ENCODE measurements around the gene GBP7. TPM values are rescaled to one million over a fixed set of nuclear protein-coding genes. Genes with fewer than 3 reads are reported as not detected.
"Not testable (repeated sequence)": the region's sequence is repeated elsewhere in the genome, so short reads cannot be mapped to it uniquely, and the experiment has no call there.

GBP7 gene
- not detected in 2 replicates for total RNA-seq
- long read RNA-seq = 0 reads

GRCh38 chr1:89175601-89176256 lies at the start of gene GBP7:
Gene GBP7, minus strand, starts transcription at chr1:89176003. Its CDS starts 4,068 bp downstream, at chr1:89171935.
- DNase-seq (ENCODE audit: low spot score, unreplicated experiment) = no peak
- Mint-ChIP-seq H3K36me3 (ENCODE audit: insufficient read depth) (no peaks in the 10 kb centered on the region), H3K27ac (no peak within 1 kb of the TSS), H3K27me3 (no peaks in the 10 kb centered on the region), H3K4me3 (ENCODE audit: low read depth) (no peak within 1 kb of the TSS), H3K9me3 (ENCODE audit: low read depth) (no peaks in the 10 kb centered on the region), H3K4me1 (ENCODE audit: low read depth) (peaks cover 4% of the 10 kb centered on the region)
- TF ChIP-seq CTCF (IDR thresholded peaks at IDR 0.05; ENCODE audit: unreplicated experiment) = no peak

DNA sequence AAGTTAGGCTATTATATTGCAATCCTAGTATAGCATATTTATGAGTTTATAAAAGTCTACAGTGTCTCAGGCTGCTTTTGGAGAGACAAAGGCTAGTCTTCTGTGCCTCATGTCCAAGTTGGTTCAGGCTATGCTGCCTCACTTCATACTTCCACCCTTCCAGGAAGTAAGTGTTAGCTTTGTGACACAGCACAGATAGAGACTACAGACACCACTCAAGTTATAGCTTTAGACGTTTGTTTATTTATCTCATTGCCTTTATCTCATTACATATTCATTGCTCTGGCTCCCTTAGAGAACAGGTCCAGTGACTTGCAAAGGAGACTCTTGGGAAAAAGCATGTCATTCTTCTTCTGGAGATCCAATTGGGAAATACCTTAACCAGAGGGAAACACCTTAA lies 45.5 kb upstream of the GBP7 start:
- no peak overlapping the region for H3K27ac Mint-ChIP-seq
- no peak for DNase-seq (ENCODE audit: low spot score, unreplicated experiment)
- no peaks in the 10 kb centered on the region for H3K27me3 Mint-ChIP-seq
- TF ChIP-seq CTCF (IDR thresholded peaks at IDR 0.05; ENCODE audit: unreplicated experiment) = no peak
- H3K9me3 Mint-ChIP-seq (ENCODE audit: low read depth) = peaks cover 9% of the 10 kb centered on the region
- H3K4me3 Mint-ChIP-seq (ENCODE audit: low read depth) = no peak overlapping the region
- no peaks in the 10 kb centered on the region for H3K36me3 Mint-ChIP-seq (ENCODE audit: insufficient read depth)
- H3K4me1 Mint-ChIP-seq (ENCODE audit: low read depth) = peaks cover 13% of the 10 kb centered on the region

GRCh38 chr1:89219851-89220250 lies 44.0 kb upstream of the GBP7 start:
- DNase-seq (ENCODE audit: low spot score, unreplicated experiment); H3K36me3 Mint-ChIP-seq (ENCODE audit: insufficient read depth); H3K27me3 Mint-ChIP-seq; H3K4me3 Mint-ChIP-seq (ENCODE audit: low read depth); H3K27ac Mint-ChIP-seq; H3K9me3 Mint-ChIP-seq (ENCODE audit: low read depth): not testable (repeated sequence)
- peaks cover 13% of the 10 kb centered on the region for H3K4me1 Mint-ChIP-seq (ENCODE audit: low read depth)

DNA sequence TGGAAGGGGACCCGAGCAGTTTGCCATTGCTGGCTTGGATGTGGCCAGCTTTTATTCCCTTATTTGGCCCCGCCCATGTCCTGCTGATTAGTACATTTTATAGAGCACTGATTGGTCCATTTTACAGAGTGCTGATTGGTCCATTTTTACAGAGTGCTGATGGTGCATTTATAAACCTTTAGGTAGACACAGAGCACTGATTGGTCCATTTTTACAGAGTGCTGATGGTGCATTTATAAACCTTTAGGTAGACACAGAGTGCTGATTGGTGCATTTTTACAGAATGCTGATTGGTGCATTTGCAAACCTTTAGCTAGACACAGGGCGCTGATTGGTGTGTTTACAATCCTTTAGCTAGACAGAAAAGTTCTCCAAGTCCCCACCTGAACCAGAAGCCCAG lies 43.1 kb upstream of the GBP7 start:
- H3K36me3 Mint-ChIP-seq (ENCODE audit: insufficient read depth); DNase-seq (ENCODE audit: low spot score, unreplicated experiment); H3K27me3 Mint-ChIP-seq; H3K4me3 Mint-ChIP-seq (ENCODE audit: low read depth); H3K27ac Mint-ChIP-seq; H3K9me3 Mint-ChIP-seq (ENCODE audit: low read depth): not testable (repeated sequence)
- H3K4me1 Mint-ChIP-seq (ENCODE audit: low read depth) = peaks cover 13% of the 10 kb centered on the region

DNA sequence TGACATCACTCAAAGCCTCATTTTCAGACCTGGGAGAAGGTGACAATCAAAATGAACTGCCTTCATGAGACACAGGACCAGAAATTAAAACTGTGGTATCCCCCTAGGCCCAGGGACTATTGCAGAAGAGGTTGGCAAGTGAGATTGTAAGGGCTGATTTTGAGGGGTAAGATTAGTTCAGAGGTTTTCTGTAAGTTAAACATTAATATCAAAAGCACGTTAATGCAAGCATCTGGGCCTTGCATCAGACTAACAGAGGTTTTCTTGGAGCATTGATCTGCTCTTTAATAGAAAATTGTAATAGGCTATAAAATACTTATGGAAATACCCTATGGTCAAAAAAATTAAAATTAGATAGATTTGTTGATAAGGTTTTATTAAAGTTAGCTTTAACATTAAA lies 37.5 kb upstream of the GBP7 start:
- Mint-ChIP-seq H3K27ac (no peak overlapping the region), H3K36me3 (ENCODE audit: insufficient read depth) (no peaks in the 10 kb centered on the region), H3K9me3 (ENCODE audit: low read depth) (peaks cover 16% of the 10 kb centered on the region), H3K4me3 (ENCODE audit: low read depth) (no peak overlapping the region), H3K4me1 (ENCODE audit: low read depth) (no peaks in the 10 kb centered on the region), H3K27me3 (no peaks in the 10 kb centered on the region)
- no peak for TF ChIP-seq CTCF (IDR thresholded peaks at IDR 0.05; ENCODE audit: unreplicated experiment)
- no peak for DNase-seq (ENCODE audit: low spot score, unreplicated experiment)

- Mint-ChIP-seq H3K27me3 (no peaks in the 10 kb centered on the region), H3K4me3 (ENCODE audit: low read depth) (no peak overlapping the region), H3K27ac (no peak overlapping the region), H3K9me3 (ENCODE audit: low read depth) (peaks cover 20% of the 10 kb centered on the region), H3K36me3 (ENCODE audit: insufficient read depth) (peaks cover 2% of the 10 kb centered on the region), H3K4me1 (ENCODE audit: low read depth) (no peaks in the 10 kb centered on the region)
- TF ChIP-seq CTCF (IDR thresholded peaks at IDR 0.05; ENCODE audit: unreplicated experiment) = no peak
- no peak for DNase-seq (ENCODE audit: low spot score, unreplicated experiment)
Observed at GRCh38 chr1:89211035-89211634, 35.3 kb upstream of the GBP7 start.

Measured in progenitor cell of endocrine pancreas (in vitro differentiated cells).